ENCODE results near the gene SARM1.

The SARM1 gene

GRCh38 chr17:28357061-28357900 is 14.2 kb upstream of the SARM1 start, which contains the start of gene POLDIP2:
POLDIP2 (minus strand) TSS chr17:28357527; CDS start chr17:28357448, 79 bp downstream.
- peak within 1 kb of the TSS; percentile 95 for H3K4me3 ChIP-seq (ENCODE audit: low read depth, low read length)
- in situ Hi-C loops (cut with HindIII; ENCODE audit: low sequenced_read_pairs): no loop called here
- no peak for TF ChIP-seq CTCF (IDR thresholded peaks at IDR 0.05; ENCODE audit: low read depth, low read length, missing control alignments)
- peak; percentile 85 for DNase-seq (ENCODE audit: low read depth)

GRCh38 chr17:28357901-28358197 is 13.6 kb upstream of the SARM1 start:
- no peak for TF ChIP-seq CTCF (IDR thresholded peaks at IDR 0.05; ENCODE audit: low read depth, low read length, missing control alignments)
- in situ Hi-C loops (cut with HindIII; ENCODE audit: low sequenced_read_pairs): no loop called here
- DNase-seq (ENCODE audit: low read depth): no peak
- peak overlapping the region; percentile 95 for H3K4me3 ChIP-seq (ENCODE audit: low read depth, low read length)

- TF ChIP-seq CTCF (IDR thresholded peaks at IDR 0.05; ENCODE audit: low read depth, low read length, missing control alignments): no peak
- DNase-seq (ENCODE audit: low read depth): no peak
- in situ Hi-C loops (cut with HindIII; ENCODE audit: low sequenced_read_pairs): no loop called here
- H3K4me3 ChIP-seq (ENCODE audit: low read depth, low read length): no peak overlapping the region
Measured at GRCh38 chr17:28363186-28363585, 8.3 kb upstream of the SARM1 start.

- TF ChIP-seq CTCF (IDR thresholded peaks at IDR 0.05; ENCODE audit: low read depth, low read length, missing control alignments): no peak
- in situ Hi-C loops (cut with HindIII; ENCODE audit: low sequenced_read_pairs): no loop called here
- DNase-seq (ENCODE audit: low read depth): no peak
- no peak overlapping the region for H3K4me3 ChIP-seq (ENCODE audit: low read depth, low read length)
Measured at GRCh38 chr17:28363776-28364650, 7.5 kb upstream of the SARM1 start.

- no peak within 1 kb of the TSS for H3K4me3 ChIP-seq (ENCODE audit: low read depth, low read length)
- no peak for DNase-seq (ENCODE audit: low read depth)
- no peak for TF ChIP-seq CTCF (IDR thresholded peaks at IDR 0.05; ENCODE audit: low read depth, low read length, missing control alignments)
- in situ Hi-C loops (cut with HindIII; ENCODE audit: low sequenced_read_pairs): no loop called here
Measured at GRCh38 chr17:28364665-28365363, 6.7 kb upstream of the SARM1 start, which contains the start of gene SEBOX. SEBOX (minus strand) TSS chr17:28365199; CDS start chr17:28365151, 48 bp downstream.

- no peak overlapping the region for H3K4me3 ChIP-seq (ENCODE audit: low read depth, low read length)
- DNase-seq (ENCODE audit: low read depth): no peak
- in situ Hi-C loops (cut with HindIII; ENCODE audit: low sequenced_read_pairs): no loop called here
- no peak for TF ChIP-seq CTCF (IDR thresholded peaks at IDR 0.05; ENCODE audit: low read depth, low read length, missing control alignments)
Measured at GRCh38 chr17:28365487-28365886, 6.0 kb upstream of the SARM1 start.

Data from astrocyte of the cerebellum (primary cell).